Ectodermal cell (in vitro differentiated cells): Measurements from ENCODE around the gene SLC30A9.

Experiments used
- H3K27ac ChIP-seq: 2 replicates; pipeline ENCODE4 v1.7.0; 2013; ENCODE audit warnings: mild to moderate bottlenecking, low read depth, low read length; ENCODE audit not compliant: insufficient read depth, poor library complexity, severe bottlenecking
- H3K27me3 ChIP-seq: 2 replicates; pipeline ENCODE4 v1.7.0; 2013; ENCODE audit warnings: mild to moderate bottlenecking, low read length; ENCODE audit not compliant: insufficient read depth, control insufficient read depth, poor library complexity, severe bottlenecking
- H3K36me3 ChIP-seq: one replicate; pipeline ENCODE4 v1.7.0; 2013; ENCODE audit warnings: low read length; ENCODE audit not compliant: control insufficient read depth, insufficient read depth
- H3K4me1 ChIP-seq: one replicate; pipeline ENCODE4 v1.7.0; 2013; ENCODE audit warnings: low read length; ENCODE audit not compliant: control insufficient read depth, insufficient read depth
- H3K4me3 ChIP-seq: 2 replicates; pipeline ENCODE4 v1.7.0; 2013; ENCODE audit warnings: low read depth, low read length, control low read depth; ENCODE audit not compliant: insufficient read depth
- H3K9me3 ChIP-seq: 2 replicates; pipeline ENCODE4 v1.7.0; 2013; ENCODE audit warnings: mild to moderate bottlenecking, low read length, moderate library complexity; ENCODE audit not compliant: control insufficient read depth
- WGBS, 2 experiments: methylation state at CpG; one replicate each; pipeline ENCODE4 v1.1.7; 2013; ENCODE audit warnings: missing lambda C conversion rate in 2 of 2; 5-methylcytosine and 5-hydroxymethylcytosine counted together

The SLC30A9 gene

DNA sequence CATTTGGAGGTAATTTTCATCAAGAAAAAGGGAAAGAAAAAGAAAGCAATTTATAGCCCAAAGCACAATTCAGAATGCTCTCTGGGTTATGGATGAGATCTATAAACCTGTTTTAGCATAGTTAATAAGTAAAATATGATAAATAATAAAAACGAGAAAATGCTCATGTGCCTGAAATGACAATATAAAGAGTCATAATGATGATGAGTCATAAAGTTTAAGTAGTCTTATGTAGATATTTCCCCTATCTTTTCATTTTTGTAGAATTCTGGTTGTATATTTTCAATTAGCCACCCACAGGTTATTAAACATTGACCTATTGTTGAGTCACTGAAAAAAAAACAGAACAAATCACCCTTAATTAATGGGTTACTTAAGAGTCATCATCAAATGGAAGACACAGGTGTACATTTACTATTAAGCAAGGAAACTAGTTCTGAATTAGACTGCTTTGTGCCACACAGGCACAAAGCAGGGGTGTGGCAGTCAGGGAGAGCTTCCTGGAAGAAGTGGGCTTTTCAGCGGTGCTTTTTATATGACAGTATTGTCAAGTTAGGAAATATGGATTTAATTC, 132.8 kb downstream of the SLC30A9 start:
- H3K36me3 ChIP-seq: no peaks in the 10 kb centered on the region
- H3K27me3 ChIP-seq: no peaks in the 10 kb centered on the region
- 90 to 95% methylated on average over 2 of the region's 2 CpGs for WGBS, 2 experiments
- no peaks in the 10 kb centered on the region for H3K9me3 ChIP-seq
- no peaks in the 10 kb centered on the region for H3K4me1 ChIP-seq
- H3K27ac ChIP-seq: no peak overlapping the region
- H3K4me3 ChIP-seq: no peak overlapping the region

DNA sequence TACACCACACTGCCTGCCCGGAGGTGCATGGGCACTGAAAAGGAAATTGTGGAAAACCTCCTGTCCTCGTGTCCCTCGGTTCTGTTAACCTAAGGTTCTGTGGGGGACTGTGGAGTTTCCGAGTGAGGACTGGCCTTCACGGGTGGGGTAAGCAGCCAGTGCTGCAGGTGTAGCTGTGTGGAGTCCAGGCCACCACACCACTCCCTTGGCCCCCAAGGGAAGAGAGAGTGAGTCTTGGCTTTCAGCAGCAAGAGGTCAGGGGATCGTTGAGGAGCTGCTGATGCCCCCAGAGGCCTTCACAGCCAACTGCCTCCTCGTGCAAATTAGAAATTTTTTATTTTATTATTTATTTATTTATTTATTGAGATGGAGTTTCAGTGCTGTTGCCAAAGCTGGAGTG, 141.8 kb downstream of the SLC30A9 start:
- Histone ChIP-seq H3K9me3 (no peaks in the 10 kb centered on the region), H3K4me1 (no peaks in the 10 kb centered on the region), H3K27ac (no peak overlapping the region), H3K27me3 (no peaks in the 10 kb centered on the region), H3K4me3 (no peak overlapping the region), H3K36me3 (no peaks in the 10 kb centered on the region)
- 91 to 96% methylated on average over 6 of the region's 7 CpGs for WGBS, 2 experiments

GRCh38 chr4:42133006-42133405, 142.7 kb downstream of the SLC30A9 start:
- no peaks in the 10 kb centered on the region for H3K9me3 ChIP-seq
- no peaks in the 10 kb centered on the region for H3K27me3 ChIP-seq
- WGBS, 2 experiments: 96% methylated on average over 1 of the region's 1 CpG; no CpG with 5 or more reads in 1 of the 2 experiments
- no peak overlapping the region for H3K27ac ChIP-seq
- H3K36me3 ChIP-seq: no peaks in the 10 kb centered on the region
- no peaks in the 10 kb centered on the region for H3K4me1 ChIP-seq
- H3K4me3 ChIP-seq: no peak overlapping the region

DNA sequence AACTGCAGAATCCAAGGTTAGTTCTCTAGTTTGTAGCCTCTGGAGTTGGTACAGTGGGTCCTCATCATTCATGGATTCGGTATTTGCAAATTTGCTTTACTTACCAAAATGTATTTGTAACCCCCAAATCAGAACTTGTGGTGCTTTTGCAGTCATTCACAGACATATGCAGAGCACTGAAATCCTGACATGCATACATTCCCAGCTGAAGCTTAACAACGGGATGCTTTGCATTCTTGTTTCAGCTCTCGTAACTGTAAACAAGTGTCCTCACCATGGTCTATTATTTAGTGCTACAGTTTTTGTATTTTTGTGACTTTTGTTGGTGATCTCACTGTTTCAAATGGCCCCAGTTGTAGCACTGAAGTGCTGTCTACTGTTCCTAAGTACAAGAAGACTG, 146.0 kb downstream of the SLC30A9 start:
- Histone ChIP-seq H3K9me3 (no peaks in the 10 kb centered on the region), H3K4me3 (no peak overlapping the region), H3K27me3 (no peaks in the 10 kb centered on the region), H3K27ac (no peak overlapping the region), H3K36me3 (no peaks in the 10 kb centered on the region), H3K4me1 (no peaks in the 10 kb centered on the region)
- WGBS, 2 experiments: 82 to 88% methylated on average over 3 of the region's 3 CpGs
